HG03045 (cell line): ENCODE data around the gene GPC5.

Experiments used
- ATAC-seq: cut with Tn5 transposase; IDR thresholded peaks from one replicate; pipeline ENCODE4 v1.9.1; 2021; ENCODE audit warnings: mild to moderate bottlenecking, moderate library complexity; ENCODE audit not compliant: unreplicated experiment

The GPC5 gene

DNA sequence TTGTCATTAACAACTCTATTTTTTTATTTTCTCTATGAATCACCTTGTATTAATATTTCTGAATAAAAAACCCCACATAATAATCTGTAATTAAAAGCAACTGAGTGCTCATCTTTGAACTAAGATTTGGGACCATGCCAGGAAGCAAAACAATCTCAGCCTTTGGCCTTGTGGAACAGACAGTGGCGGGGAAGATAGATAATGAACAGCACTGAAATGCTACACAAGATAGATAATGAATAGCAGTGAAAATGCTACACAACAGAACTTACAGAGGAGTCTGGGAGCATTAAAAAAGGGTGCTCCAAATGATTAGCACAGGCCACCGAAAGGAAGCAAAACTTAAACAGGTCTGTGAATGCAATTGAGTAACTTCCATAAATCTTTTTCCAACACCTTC is 134.9 kb downstream of the GPC5 start:
- no peak for ATAC-seq

- no peak for ATAC-seq
These were observed 136.6 kb downstream of the GPC5 start for GRCh38 chr13:91534996-91535395.

GRCh38 chr13:91537376-91537775 is 139.0 kb downstream of the GPC5 start:
- ATAC-seq = no peak

DNA sequence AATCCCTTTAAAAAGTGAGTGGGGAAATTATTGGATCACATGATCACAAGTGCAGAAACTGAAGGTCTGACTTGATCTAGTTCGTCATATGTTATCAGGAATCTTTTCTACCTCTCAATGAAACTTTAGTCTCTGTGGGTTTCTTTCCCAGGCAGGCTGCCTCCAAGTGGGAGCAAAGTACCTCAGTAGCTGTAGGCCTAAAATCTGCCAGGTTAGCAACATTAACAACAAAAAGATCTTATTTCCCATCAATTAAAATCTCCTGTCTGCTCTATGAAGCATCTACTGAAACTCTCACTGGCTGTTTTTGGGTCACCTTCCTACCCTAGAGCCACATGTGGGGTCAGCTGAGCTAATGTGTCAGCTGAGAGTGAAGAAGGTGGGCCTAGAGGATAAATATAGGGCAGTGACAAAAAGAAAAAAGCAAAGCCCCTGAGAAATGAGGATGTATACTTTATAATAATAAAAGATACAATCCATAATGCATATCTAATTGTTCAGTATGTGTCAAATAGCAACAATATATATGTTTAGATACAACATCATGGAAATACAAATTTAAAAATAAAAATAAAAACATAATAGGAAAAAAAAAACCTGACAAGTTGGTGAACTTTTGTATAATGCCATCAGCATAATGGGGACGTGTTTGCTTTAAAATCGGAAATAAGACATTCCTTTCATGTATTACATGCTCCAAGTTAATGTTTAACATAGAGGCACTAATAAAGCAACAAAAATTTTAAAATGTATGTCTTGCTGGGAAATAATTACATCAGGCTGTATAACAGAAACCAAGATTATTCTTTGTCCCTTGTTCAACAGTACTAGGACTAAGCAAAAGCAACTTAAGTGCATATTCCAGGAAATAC is 141.1 kb downstream of the GPC5 start:
- no peak for ATAC-seq

GRCh38 chr13:91540158-91540736 is 141.8 kb downstream of the GPC5 start:
- no peak for ATAC-seq

DNA sequence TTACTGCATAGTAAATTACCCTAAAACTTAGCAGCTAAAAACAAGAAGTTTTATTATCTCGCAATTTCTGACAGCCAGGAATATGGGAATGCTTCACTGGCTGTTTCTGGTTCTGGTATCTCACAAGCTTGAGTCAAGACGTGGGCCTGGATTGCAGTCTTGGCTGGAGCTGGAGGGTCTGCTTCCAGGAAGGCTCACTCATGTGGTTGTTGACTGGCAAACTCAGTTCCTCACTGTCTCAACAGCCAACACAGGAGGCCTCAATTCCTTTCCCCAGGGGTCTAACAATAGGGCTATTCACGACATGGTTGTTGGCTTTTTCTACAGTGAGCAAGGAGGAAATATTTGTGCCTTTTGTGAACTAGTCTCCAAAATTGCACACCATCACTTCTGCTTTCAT is 146.3 kb downstream of the GPC5 start:
- ATAC-seq = no peak

DNA sequence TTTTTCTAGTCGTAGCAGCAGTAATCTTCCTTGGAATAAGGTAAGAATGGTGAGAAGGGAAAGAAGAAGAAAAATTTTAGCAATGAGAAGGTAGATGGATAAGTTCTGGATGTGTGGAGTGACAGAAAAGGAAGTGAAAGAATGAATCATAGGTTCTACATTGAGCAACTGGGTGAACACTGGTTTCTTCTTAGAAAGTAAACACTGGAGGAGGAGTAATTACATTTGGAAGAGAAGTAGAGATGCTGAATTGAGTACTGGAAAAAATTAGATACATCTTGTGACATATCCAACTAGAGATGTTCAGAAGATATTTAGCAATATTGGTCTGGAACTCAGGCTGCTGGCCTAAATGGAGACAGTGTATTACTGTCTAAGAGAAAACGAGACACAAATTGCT is 148.5 kb downstream of the GPC5 start:
- ATAC-seq = no peak

- ATAC-seq = no peak
These were observed 155.2 kb downstream of the GPC5 start for GRCh38 chr13:91553584-91553983.

DNA sequence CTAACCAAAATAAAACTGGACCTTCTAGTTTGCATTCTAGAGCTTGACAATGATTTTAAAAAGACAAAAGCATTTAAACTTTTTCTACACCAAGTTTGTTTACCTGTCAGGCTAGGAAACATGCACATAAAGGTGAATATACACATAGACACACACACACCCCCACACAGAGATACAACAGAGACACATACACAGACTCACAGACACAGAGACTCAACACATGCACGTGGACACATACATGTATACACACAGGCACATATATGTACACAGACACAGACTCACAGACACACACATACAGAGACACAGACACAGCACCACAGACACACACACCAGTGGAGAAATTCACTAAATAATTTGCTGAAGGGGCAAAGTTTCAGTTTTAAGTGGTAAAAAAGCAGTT is 155.7 kb downstream of the GPC5 start:
- no peak for ATAC-seq

- no peak for ATAC-seq
These were observed 159.1 kb downstream of the GPC5 start for GRCh38 chr13:91557328-91558090.

GRCh38 chr13:91563799-91564198 is 165.4 kb downstream of the GPC5 start:
- no peak for ATAC-seq

DNA sequence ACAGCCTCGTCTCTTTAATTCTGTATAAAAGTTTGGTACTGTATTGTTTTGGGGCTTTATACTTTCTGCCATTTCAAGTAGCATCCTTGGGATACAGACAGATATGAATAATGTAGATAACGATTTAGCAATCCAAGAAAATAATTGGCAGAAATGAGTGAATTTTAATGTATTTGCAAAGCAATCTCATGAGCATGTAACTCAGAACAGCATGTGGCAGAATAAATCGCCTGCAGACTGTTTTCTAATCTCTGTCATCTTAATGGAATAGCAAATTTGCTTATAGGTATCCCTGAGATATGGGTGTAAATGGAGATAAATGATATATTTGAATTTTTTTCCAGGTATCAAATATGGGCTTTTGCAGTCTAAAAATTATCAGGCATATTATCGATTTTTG is 166.0 kb downstream of the GPC5 start:
- no peak for ATAC-seq

- ATAC-seq = no peak
These were observed 166.9 kb downstream of the GPC5 start for GRCh38 chr13:91565296-91565695.

DNA sequence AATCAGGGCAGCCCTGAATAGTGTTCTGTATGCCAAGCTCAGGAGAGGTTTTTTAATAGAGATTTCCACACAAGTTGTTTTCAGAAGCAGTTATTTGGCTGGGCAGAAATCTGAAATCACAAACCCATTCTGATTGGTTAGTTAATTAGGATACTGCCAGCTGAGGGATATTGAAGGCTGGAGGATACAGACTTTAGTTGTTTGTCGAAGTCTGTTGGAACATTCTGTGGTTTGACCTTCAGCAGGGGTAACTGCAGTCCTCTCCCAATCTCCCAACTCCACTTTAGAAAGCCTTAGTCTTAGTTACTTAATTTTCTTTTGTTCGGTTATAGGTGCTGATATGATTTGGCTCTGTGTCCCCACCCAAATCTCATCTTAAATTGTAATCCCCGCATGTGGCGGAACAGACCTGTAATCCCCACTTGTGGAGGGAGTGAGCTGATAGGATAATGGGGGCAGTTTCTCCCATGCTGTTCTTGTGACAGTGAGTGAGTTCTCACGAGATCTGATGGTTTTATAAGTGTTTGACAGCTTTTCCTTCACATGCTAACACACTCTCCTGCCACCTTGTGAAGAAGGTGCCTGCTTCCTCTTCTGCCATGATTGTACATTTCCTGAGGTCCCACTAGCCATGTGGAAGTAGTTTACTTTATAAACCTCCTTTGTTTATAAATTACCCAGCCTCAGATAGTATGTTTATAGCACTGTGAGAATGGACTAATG is 169.2 kb downstream of the GPC5 start:
- ATAC-seq = no peak

DNA sequence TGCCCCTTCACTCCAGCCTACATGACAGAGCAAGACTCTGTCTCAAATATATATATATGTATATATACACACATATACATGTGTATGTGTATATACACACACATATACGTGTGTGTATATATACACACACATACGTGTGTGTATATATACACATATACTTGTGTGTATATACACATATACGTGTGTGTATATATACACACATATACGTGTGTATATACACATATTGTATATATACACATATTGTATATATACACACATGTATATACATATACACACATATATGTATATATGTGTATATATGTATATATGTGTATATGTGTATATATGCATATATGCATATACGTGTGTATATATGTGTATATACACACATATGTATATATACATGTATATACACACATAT is 173.3 kb downstream of the GPC5 start:
- ATAC-seq = no peak

DNA sequence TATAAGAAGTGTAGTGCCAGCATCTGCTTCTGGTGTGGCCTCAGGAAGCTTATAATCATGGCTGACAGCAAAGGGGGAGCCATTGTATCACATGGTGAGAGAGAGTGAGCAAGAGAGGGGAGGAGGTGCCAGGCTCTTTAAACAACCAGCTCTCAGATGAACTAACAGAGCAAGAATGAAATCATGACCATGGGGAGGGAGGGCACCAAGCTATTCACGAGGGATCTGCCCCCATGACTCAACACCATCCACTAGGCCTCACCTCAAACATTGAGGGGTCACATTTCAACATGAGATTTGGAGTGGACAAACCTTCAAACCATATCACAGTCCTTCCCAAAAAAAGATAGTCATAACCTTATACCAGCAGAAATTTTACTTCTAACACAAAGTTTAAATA is 174.0 kb downstream of the GPC5 start:
- no peak for ATAC-seq

DNA sequence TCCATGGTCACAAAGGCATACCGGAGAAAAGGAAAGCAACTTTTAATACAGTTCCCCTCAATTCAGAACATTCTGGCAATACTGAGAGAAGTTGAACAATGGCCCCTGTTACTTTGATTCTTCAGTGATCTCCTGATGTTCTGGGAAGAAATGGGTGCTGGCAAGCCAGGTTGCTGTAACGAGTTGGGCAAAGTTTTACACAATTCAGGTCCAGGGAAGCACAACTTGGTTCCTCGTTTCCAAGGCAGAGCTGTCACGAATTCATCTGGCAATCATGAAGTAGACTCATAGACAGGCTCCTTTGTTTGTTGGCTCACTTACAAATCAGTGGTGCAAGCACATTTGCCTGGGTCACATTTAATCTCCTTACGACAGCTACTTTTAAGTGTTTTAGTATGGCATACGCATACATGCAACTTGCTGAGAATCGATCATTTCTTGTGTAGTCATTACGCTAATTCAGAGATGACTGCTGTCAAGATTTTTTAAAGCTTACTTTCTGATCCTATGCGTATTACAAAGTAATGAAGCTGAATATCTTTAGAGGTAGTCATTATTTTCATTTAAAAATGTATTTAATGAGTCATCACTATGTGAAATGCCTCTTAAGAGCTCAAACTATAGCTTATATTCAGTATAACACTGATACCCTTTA is 174.7 kb downstream of the GPC5 start:
- ATAC-seq = no peak

DNA sequence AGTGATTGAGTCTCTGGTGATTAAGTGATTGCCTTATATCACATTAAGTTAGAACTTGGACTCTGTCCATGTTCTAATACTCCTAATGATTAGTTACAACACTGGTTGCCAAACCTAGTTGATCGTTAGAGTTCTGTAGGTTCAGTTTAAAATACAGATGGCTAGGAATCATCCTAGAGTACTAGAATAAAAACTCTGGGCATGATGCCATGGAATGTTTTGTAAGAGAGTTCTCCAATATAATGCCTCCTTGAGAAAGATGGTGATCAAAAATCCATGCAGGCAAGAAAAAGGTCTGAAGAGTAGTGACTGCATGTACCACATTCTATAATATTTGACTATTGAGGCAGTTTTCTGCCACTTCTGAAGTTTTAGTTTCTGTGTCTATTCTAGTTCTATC is 176.3 kb downstream of the GPC5 start:
- no peak for ATAC-seq

GRCh38 chr13:91576590-91576989 is 178.2 kb downstream of the GPC5 start:
- ATAC-seq = no peak

GRCh38 chr13:91579320-91579719 is 180.9 kb downstream of the GPC5 start:
- no peak for ATAC-seq

DNA sequence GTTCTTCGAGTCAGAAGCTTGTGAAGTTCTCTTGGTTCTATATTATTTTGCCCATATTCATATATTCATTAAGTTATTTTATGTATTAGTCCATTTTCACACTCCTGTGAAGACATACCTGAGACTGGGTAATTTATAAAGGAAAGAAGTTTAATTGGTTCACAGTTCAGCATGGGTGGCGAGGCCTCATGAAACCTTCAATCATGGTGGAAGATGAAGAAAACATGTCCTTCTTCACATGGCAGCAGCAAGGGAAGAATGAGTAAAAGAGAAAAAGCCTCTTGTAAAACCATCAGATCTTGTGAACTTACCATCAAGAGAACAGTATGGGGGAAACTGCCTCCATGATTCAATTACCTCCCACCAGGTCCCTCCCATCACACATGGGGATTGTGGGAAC is 182.3 kb downstream of the GPC5 start:
- ATAC-seq = no peak
